Measurements from ENCODE around the gene PPP6C.
"Not testable (repeated sequence)": the region's sequence is repeated elsewhere in the genome, so short reads cannot be mapped to it uniquely, and the experiment has no call there.

Gene PPP6C

DNA sequence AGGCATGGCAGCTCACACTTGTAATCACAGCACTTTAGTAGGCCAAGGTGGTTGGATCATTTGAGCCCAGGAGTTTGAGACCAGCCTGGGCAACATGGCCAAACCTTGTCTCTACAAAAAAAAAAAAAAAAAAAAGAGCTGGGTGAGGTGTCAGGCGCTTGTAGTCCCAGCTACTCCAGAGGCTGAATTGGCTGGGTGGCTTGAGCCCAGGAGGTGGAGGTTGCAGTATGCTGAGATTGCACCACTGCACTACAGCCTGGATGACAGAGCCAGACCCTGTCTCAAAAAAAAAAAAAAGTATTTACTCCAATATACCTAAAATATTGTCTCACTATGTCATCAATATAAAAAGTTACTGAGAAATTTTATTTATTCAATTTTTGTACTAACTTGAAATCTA is 49.0 kb downstream of the PPP6C start:
- no peak for DNase-seq

GRCh38 chr9:125137200-125137599 is 52.4 kb downstream of the PPP6C start:
- no peak for DNase-seq

- DNase-seq = no peak
These were observed 54.6 kb downstream of the PPP6C start for GRCh38 chr9:125134976-125135375.

DNA sequence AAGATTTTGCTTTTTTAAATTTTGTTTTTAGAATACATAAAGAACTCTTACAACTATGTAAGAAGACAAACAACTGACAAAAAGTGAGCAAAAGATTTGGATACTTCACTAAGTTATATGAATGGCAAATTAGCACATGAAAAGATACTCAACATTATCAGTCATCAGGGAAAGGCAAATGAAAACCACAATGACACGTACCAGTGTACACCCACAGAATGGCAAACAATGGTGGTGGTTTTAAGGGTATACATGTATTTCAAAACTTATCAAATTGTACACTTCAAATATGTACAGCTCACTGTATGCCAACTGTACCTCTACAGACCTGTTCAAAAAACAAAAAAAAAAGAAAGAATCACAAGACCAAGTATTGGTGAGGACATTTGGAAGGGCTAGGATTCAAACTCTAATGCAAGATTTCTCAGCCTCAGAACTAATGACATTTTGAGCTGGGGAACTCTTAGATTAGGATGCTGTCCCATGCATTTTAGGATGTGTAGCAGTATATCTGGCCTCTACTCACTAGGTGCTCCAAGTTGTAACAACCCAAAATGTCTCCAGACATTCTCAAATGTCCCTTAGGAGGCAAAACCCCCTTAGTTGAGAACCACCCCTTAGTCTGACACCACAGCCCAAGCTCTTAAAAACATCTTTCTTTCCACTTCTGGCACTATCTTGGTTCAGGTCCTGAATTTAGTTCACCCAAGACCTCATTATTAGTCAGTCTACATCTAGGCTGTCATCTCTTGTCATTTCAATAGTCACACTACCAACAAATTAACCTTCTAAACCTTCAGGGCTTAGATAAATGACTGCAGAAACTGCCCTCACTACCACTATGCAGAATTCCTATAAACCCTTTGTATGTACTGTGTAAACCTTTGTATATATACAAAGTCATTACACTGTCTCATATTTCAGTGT is 55.9 kb downstream of the PPP6C start:
- DNase-seq = no peak

GRCh38 chr9:125131778-125132177 is 57.8 kb downstream of the PPP6C start:
- DNase-seq = no peak

DNA sequence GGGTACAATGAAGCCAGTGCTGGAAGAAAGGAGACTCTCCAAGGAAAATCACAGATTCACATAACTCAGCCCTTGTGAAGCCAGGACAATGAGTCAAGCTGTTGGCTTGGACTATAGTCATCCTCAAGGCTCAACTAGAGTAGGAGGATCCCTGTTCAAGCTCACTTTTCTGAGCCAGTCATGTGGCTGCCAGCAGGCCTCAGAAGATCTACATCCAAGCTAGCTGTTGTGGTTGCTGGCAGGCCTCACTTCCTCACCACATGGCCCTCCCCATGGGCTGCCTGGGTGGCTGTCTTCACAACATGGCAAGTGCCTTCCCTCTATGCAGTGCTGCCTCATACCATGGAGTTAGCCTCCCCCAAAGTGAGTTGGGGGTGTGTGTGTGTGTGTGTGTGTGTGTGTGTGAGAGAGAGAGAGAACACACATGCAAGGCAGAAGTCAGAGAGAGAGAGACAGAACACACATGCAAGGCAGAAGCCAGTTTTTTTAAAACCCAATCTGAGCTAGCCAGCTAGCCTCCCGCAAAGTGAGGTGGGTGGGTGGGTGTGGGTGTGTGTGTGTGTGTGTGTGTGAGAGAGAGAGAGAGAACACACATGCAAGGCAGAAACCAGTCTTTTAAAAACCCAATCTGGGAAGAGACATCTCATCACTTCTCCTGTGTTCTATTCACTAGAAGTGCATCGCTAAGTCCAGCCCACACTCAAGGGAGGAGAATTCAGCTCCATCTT is 63.4 kb downstream of the PPP6C start:
- DNase-seq = peak; percentile 54

DNA sequence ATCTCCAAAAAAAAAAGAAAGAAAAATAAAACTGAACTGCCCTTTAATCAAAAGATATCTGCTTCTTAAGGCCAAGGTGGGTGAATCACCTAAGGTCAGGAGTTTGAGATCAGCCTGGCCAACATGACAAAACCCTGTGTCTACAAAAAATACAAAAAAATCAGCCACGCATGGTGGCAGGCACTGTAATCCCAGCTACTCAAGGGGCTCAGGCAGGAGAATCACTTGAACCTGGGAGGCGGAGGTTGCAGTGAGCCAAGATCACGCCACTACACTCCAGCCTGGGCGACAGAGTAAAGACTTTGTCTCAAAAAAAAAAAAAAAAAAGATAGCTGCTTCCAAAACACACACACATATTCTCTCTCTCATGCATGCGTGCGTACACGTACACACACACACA is 64.1 kb downstream of the PPP6C start:
- no peak for DNase-seq

DNA sequence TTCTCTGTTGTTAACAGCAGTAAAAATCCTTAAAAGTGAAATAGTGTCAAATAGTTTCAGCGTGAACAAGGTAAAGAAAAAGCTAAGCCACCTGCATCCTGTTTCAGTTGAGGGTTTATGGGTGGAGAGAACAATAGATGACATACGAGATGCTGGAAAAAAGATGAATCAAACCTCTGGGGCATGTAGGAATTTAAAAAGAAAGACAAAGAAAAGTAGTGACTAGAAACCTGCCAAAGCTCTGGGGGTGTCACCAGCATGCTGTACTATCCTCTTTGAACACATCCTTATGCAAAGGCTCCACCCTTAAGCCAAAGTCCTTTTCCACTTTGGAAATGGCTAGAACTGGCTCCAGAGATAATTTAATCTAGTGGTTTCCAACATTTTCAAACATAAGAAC is 68.5 kb downstream of the PPP6C start:
- no peak for DNase-seq

DNA sequence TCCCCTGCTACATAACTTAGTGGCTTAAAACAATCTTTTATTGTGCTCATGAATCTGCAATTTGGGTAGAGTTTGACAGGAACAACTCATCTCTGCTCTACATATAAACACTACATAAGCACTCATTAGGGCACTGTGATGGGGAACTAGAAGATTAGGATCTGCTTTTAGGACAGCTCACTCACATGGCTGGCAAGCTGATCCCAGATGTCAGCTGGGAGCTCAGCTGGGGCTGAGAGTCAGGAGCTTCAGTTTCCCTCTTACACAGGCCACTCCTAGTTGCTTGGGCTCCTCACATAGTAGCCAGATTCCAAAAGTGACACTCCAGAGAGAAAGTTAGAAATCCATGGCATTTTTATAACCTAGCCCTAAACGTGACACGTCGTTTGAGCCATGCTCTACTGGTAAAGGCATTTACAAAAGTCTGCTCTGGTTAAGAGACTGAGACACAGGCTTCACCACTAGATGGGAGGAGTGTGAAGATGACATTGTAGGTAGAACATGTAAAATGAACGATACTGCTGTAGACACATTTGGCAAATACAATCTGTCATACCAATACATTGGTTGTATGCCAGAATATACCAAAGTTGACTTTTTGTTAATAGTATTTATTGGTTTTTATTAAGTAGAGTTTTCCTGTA is 69.8 kb downstream of the PPP6C start:
- DNase-seq = no peak

GRCh38 chr9:125118696-125119095 is 70.9 kb downstream of the PPP6C start:
- not testable (repeated sequence) for DNase-seq

GRCh38 chr9:125114503-125114902 is 75.1 kb downstream of the PPP6C start:
- not testable (repeated sequence) for DNase-seq

GRCh38 chr9:125110464-125110863 is 79.1 kb downstream of the PPP6C start:
- DNase-seq = no peak

DNA sequence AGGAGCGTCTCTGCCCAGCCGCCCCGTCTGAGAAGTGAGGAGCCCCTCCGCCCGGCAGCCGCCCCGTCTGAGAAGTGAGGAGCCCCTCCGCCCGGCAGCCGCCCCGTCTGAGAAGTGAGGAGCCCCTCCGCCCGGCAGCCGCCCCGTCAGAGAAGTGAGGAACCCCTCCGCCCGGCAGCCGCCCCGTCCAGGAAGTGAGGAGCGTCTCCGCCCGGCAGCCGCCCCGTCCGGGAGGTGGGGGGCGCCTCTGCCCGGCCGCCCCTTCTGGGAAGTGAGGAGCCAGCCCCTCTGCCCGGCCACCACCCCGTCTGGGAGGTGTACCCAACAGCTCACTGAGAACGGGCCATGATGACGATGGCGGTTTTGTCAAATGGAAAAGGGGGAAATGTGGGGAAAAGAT is 81.1 kb downstream of the PPP6C start:
- not testable (repeated sequence) for DNase-seq

DNA sequence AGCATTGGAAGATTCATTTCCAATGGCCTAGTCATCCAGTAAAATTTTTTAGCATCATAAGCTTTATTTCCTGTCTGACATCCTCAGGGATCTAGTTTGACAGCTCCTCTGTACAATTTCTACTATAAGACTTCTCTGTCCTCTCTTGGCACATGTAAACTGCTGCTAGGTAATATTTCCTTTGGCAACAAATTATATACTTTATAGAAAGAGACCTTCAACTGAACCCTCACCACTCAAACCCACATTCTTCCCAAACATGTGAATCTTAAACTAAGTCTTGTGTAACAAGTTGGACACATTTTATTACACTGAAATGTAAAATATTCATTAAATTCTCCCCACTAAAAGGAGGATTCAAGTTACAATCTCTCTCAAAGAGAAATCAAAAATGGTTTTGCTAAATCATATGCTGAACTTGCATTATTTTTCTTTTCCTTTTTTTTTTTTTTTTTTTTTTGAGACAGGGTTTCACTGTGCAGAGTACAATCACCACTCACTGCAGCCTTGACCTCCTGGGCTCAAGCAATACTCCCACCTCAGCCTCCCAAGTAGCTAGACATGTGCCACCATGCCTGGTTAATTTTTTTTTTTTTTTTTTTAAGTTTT is 83.2 kb downstream of the PPP6C start:
- DNase-seq = no peak

- DNase-seq = no peak
These were observed 85.7 kb downstream of the PPP6C start for GRCh38 chr9:125103770-125104460.

- no peak for DNase-seq
These were observed 86.6 kb downstream of the PPP6C start for GRCh38 chr9:125103021-125103420.

GRCh38 chr9:125100822-125101221 is 88.8 kb downstream of the PPP6C start:
- no peak for DNase-seq

DNA sequence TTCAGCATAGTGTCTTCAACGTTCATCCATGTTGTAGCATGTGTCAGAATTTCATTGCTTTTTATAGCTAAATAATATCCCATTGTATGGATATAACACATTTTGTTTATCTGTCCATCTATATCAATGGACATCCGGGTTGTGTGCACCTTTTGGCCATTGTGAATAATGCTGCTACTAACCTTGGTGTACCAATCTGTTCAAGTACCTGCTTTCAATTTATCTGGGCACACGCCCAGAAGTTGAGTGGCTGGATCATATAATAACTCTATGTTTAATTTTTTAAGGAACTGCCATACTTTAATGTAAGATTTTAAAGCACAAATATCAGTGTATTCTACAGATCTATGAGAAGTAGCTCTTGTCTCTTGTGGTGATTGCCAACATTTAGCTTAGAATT is 89.8 kb downstream of the PPP6C start:
- no peak for DNase-seq

Measured in NK-92 treated with Interleukin-12 subunit alpha and Interleukin-12 subunit beta, amount 100 ng/mL, for 24 hours (cell line).